Fibroblast of the conjunctiva (primary cell): ENCODE measurements around the gene VASN.

Experiments
- DNase-seq: peaks from one replicate; pipeline ENCODE4 v3.0.0-alpha.2; 2010; ENCODE audit warnings: low read depth

Gene VASN

GRCh38 chr16:4403133-4403949 is 31.7 kb downstream of the VASN start:
- no peak for DNase-seq

- no peak for DNase-seq
Measured at GRCh38 chr16:4404247-4404966, 32.8 kb downstream of the VASN start.

GRCh38 chr16:4404967-4405696 is 33.5 kb downstream of the VASN start:
- no peak for DNase-seq

GRCh38 chr16:4407543-4408322 is 36.1 kb downstream of the VASN start:
- DNase-seq, result no peak

GRCh38 chr16:4408323-4408690 is 36.7 kb downstream of the VASN start:
- DNase-seq, result no peak

- DNase-seq, result no peak
Measured at GRCh38 chr16:4409081-4409932, 37.7 kb downstream of the VASN start.

GRCh38 chr16:4410335-4411075 is 38.9 kb downstream of the VASN start:
- DNase-seq, result peak; percentile 70

GRCh38 chr16:4411684-4412083 is 40.0 kb downstream of the VASN start:
- no peak for DNase-seq

- no peak for DNase-seq
Measured at GRCh38 chr16:4412159-4412558, 40.5 kb downstream of the VASN start.

- DNase-seq, result no peak
Measured at GRCh38 chr16:4412854-4413253, 41.2 kb downstream of the VASN start.

- DNase-seq, result no peak
Measured at GRCh38 chr16:4414187-4414917, 42.7 kb downstream of the VASN start.

- DNase-seq, result no peak
Measured at GRCh38 chr16:4415538-4416199, 44.0 kb downstream of the VASN start.

GRCh38 chr16:4416200-4417032 is 44.8 kb downstream of the VASN start, which contains the start of gene CORO7:
CORO7 (minus strand) TSS chr16:4416596; CDS start chr16:4416518, 78 bp downstream.
- peak; percentile 62 for DNase-seq

- DNase-seq, result no peak
Measured at GRCh38 chr16:4419402-4419959, 47.8 kb downstream of the VASN start.

GRCh38 chr16:4420505-4421105 is 49.0 kb downstream of the VASN start:
- DNase-seq, result no peak

GRCh38 chr16:4425378-4426020 is 53.9 kb downstream of the VASN start, which contains the start of gene DNAJA3:
DNAJA3 (plus strand) TSS chr16:4425868; CDS start chr16:4425882, 14 bp downstream.
- peak; percentile 97 for DNase-seq
